NCI-H1930 (cell line): Measurements from ENCODE around the gene NDRG2.
"Not testable (repeated sequence)": the region's sequence is repeated elsewhere in the genome, so short reads cannot be mapped to it uniquely, and the experiment has no call there.

Experiments
- DNase-seq, 2 experiments: peaks; one replicate each; lab custom pipeline; 2025; lab: John Stamatoyannopoulos, UW

Gene NDRG2

GRCh38 chr14:21009721-21010120 lies 15.1 kb downstream of the NDRG2 start:
- not testable (repeated sequence) for DNase-seq

GRCh38 chr14:21003788-21004346 lies 21.0 kb downstream of the NDRG2 start:
- no peak for DNase-seq

GRCh38 chr14:21001218-21001617 lies 23.6 kb downstream of the NDRG2 start:
- DNase-seq, result no peak

- DNase-seq, result no peak
These were observed 25.3 kb downstream of the NDRG2 start for GRCh38 chr14:20999591-20999990.

GRCh38 chr14:20998674-20999366 lies 26.0 kb downstream of the NDRG2 start, which contains the start of gene SLC39A2:
Gene SLC39A2, plus strand, starts transcription at chr14:20999293. Its CDS starts 154 bp downstream, at chr14:20999447.
- no peak for DNase-seq

- no peak for DNase-seq
These were observed 26.7 kb downstream of the NDRG2 start for GRCh38 chr14:20998139-20998538.

- DNase-seq, result no peak
These were observed 27.3 kb downstream of the NDRG2 start for GRCh38 chr14:20997564-20997963.

- no peak for DNase-seq
These were observed 27.7 kb downstream of the NDRG2 start for GRCh38 chr14:20997115-20997514.

GRCh38 chr14:20996521-20996920 lies 28.3 kb downstream of the NDRG2 start:
- no peak for DNase-seq

GRCh38 chr14:20989787-20990600 lies 34.9 kb downstream of the NDRG2 start, which contains the start of gene METTL17:
Gene METTL17, plus strand, starts transcription at chr14:20989980. Its CDS starts 23 bp downstream, at chr14:20990003.
- DNase-seq, result peak; percentile 72 to 77

- DNase-seq, result no peak
These were observed 35.4 kb downstream of the NDRG2 start for GRCh38 chr14:20989471-20989786.

- no peak for DNase-seq
These were observed 36.0 kb downstream of the NDRG2 start for GRCh38 chr14:20988717-20989470.

- no peak for DNase-seq
These were observed 38.0 kb downstream of the NDRG2 start for GRCh38 chr14:20986811-20987210.

- not testable (repeated sequence) for DNase-seq
These were observed 39.2 kb downstream of the NDRG2 start for GRCh38 chr14:20985650-20986049.

GRCh38 chr14:20982646-20983369 lies 42.1 kb downstream of the NDRG2 start:
- DNase-seq, result no peak

- DNase-seq, result no peak
These were observed 44.0 kb downstream of the NDRG2 start for GRCh38 chr14:20980906-20981305.

- no peak for DNase-seq
These were observed 46.2 kb downstream of the NDRG2 start for GRCh38 chr14:20978687-20979086.

GRCh38 chr14:20976291-20976690 lies 48.6 kb downstream of the NDRG2 start:
- DNase-seq, result no peak

- no peak for DNase-seq
These were observed 51.4 kb downstream of the NDRG2 start for GRCh38 chr14:20973501-20973900.

GRCh38 chr14:20971705-20972021 lies 53.2 kb downstream of the NDRG2 start:
- DNase-seq, result no peak

- DNase-seq, result peak; percentile 52 to 75
These were observed 53.7 kb downstream of the NDRG2 start for GRCh38 chr14:20970983-20971704.
